Spinal cord (tissue), 10 donors: ENCODE data around the gene SPDYE4. TPM values are rescaled to one million over a fixed set of nuclear protein-coding genes. Genes with fewer than 3 reads are reported as not detected.
"Not testable (repeated sequence)": the region's sequence is repeated elsewhere in the genome, so short reads cannot be mapped to it uniquely, and the experiment has no call there.

Experiments
- DNase-seq, 6 donors: peaks; one replicate each; pipeline versions ENCODE4 v3.0.0 to v3.0.0-alpha.2; 2013 to 2015; ENCODE audit warnings: low spot score in 6 of 6, low read depth in 4 of 6
- H3K27ac ChIP-seq: one replicate; pipeline ENCODE4 v1.5.1; 2013; ENCODE audit warnings: low read depth, low read length, control low read depth
- H3K27me3 ChIP-seq: one replicate; pipeline ENCODE4 v1.6.1; 2013; ENCODE audit warnings: low read length; ENCODE audit not compliant: control insufficient read depth, insufficient read depth
- H3K36me3 ChIP-seq: one replicate; pipeline ENCODE4 v1.6.1; 2013; ENCODE audit warnings: low read length; ENCODE audit not compliant: control insufficient read depth, insufficient read depth
- H3K4me1 ChIP-seq: one replicate; pipeline ENCODE4 v1.6.1; 2013; ENCODE audit warnings: low read length; ENCODE audit not compliant: control insufficient read depth, insufficient read depth
- H3K4me3 ChIP-seq: one replicate; pipeline ENCODE4 v1.5.1; 2013; ENCODE audit warnings: low read depth, low read length, control low read depth
- H3K9me3 ChIP-seq: one replicate; pipeline ENCODE4 v1.6.1; 2013; ENCODE audit warnings: low read length; ENCODE audit not compliant: control insufficient read depth, insufficient read depth
- WGBS: methylation state at CpG from one replicate; pipeline ENCODE4 v1.1.5; 2013; ENCODE audit warnings: missing lambda C conversion rate; ENCODE audit not compliant: insufficient coverage; 5-methylcytosine and 5-hydroxymethylcytosine counted together
- long read RNA-seq, 4 donors: transcript quantifications; one replicate each; lab custom pipeline, GENCODE V29; 2026
- polyA plus RNA-seq, 2 donors: library from polyadenylated mRNA; unstranded; fragments of 120-200 nt; gene quantifications; one replicate each; pipeline ENCODE4 v1.2.1, GENCODE V29; 2013; ENCODE audit not compliant: insufficient read length in 2 of 2
- total RNA-seq, 2 donors: library from RNA; depleted of rRNA in 1 of 2; stranded (reverse); fragments of 120-200 nt in 1 of 2; fragments of >200 nt in 1 of 2; gene quantifications; one replicate each; pipeline versions ENCODE4 v1.2.3 to v1.2.4, GENCODE V29; 2013 to 2014
- donor health status: healthy.

The SPDYE4 gene, protein sequence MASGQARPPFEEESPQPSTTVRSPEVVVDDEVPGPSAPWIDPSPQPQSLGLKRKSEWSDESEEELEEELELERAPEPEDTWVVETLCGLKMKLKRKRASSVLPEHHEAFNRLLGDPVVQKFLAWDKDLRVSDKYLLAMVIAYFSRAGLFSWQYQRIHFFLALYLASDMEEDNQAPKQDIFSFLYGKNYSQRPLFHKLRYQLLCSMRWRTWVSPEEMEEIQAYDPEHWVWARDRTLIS
- total RNA-seq (not detected), polyA plus RNA-seq (under 1 TPM in 1 of 2 donors, not detected in 1; 0.98 TPM)
- long read RNA-seq, donor 1 = 0 reads
- long read RNA-seq, donor 2 = 0 reads
- long read RNA-seq, donor 3 = 0 reads
- long read RNA-seq, donor 4 = 0 reads

DNA sequence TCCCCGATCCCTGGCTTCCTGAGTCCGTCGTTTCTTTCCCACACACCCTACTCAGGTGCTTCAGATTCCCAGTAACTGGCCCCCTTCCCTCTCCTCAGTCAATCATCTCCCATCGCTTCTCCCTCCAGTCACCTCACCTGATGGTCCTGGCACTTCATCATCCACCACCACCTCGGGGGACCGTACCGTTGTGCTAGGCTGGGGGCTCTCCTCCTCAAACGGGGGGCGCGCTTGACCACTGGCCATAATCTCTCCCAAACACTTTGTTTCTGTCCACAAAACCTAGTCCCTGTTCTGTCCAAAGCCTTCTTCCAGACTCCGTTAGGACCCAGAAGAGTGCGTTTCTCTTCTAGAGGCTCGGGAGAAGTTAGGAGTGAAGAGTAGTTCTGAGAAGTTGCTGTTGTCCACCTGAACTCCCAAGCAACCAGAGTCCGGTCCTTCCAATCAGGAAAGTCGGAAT is at the start of gene SPDYE4:
Gene SPDYE4, minus strand, starts transcription at position 410 of the 460 bp plus-strand sequence. Its CDS starts 164 bp downstream, at position 246.
- WGBS = 96% methylated on average over 12 of the region's 15 CpGs

DNA sequence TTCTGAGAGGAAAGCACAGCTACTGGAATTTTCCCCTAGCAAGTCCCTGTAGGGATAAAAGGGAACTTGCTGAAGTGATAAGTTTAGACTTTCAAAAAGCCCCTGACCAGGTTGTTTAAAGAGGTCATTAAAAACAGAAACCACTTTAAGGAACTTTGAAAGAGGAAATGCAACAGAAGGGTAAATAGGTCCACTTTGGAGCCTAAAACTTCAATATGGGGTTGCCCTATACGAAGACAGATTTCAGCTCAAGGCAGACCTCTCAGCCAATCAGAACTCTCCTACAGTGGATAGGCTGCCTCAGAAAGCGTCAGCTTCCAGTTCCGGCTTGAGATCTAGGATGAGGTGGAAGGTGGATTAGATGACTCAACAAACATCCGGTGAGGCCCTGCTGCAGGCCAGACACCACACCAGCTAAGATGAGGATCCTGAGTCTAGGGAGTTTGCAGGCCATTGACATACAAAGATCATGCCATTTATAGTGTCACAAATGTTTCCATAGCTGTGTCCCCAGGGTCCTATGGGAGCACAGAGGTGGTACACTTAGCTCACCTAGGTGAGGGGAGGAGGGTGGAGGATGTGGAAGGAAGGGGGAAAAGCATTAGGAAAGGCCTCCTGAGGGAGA is 48.7 kb upstream of the SPDYE4 start:
- H3K27me3 ChIP-seq = no peaks in the 10 kb centered on the region
- H3K36me3 ChIP-seq = no peaks in the 10 kb centered on the region
- no peaks in the 10 kb centered on the region for H3K4me1 ChIP-seq
- no peak for DNase-seq
- no CpG with 5 or more reads among the region's 4 CpGs for WGBS
- no peak overlapping the region for H3K27ac ChIP-seq
- H3K4me3 ChIP-seq = no peak overlapping the region
- H3K9me3 ChIP-seq = no peaks in the 10 kb centered on the region

More for the DNA sequence above, at the start of gene SPDYE4:
- Histone ChIP-seq H3K4me3 (no peak within 1 kb of the TSS), H3K36me3 (no peaks in the 10 kb centered on the region), H3K4me1 (no peaks in the 10 kb centered on the region), H3K27ac (no peak within 1 kb of the TSS), H3K9me3 (no peaks in the 10 kb centered on the region), H3K27me3 (peaks cover 3% of the 10 kb centered on the region)
- no peak for DNase-seq

DNA sequence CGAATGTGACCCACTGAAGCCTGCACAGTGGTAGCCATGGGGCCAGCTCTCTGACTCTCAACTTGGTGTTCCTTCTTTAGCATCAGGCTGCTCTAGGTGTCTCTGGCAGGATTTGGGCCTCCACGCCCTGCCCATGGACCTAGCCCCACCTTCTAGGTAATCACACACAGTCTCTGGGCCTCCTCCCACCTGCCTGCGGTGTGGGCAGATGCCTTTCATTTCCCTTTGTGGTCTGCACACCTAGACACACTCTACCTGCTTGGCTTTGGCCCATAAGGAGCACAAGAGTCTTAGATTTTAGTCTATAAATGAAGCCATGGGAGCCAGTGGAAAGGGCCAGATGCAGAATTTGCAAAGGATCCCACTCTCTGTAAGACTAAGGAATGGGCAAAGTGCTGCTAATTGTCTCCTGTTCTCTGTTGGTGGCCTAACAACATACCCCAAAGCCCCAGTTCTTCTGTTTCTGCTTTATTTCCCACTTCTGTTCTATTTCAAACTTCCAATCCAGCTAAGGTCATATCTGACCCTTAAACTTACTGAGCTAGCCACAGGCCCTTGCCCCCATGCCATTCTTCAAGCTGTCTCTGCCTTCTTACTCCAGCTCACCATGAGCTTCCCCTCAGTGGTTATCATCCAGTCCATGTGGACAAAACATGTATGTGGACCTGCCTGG is 48.0 kb upstream of the SPDYE4 start:
- Histone ChIP-seq H3K9me3 (no peaks in the 10 kb centered on the region), H3K4me1 (no peaks in the 10 kb centered on the region), H3K27ac (no peak overlapping the region), H3K36me3 (no peaks in the 10 kb centered on the region), H3K4me3 (no peak overlapping the region), H3K27me3 (no peaks in the 10 kb centered on the region)
- 81% methylated on average over 3 of the region's 3 CpGs for WGBS
- no peak for DNase-seq

- H3K27ac ChIP-seq, H3K4me3 ChIP-seq, H3K4me1 ChIP-seq, H3K27me3 ChIP-seq, H3K9me3 ChIP-seq, H3K36me3 ChIP-seq, DNase-seq: not testable (repeated sequence)
- WGBS = 100% methylated on average over 3 of the region's 10 CpGs
Observed at GRCh38 chr17:8805396-8805795, 47.0 kb upstream of the SPDYE4 start.

DNA sequence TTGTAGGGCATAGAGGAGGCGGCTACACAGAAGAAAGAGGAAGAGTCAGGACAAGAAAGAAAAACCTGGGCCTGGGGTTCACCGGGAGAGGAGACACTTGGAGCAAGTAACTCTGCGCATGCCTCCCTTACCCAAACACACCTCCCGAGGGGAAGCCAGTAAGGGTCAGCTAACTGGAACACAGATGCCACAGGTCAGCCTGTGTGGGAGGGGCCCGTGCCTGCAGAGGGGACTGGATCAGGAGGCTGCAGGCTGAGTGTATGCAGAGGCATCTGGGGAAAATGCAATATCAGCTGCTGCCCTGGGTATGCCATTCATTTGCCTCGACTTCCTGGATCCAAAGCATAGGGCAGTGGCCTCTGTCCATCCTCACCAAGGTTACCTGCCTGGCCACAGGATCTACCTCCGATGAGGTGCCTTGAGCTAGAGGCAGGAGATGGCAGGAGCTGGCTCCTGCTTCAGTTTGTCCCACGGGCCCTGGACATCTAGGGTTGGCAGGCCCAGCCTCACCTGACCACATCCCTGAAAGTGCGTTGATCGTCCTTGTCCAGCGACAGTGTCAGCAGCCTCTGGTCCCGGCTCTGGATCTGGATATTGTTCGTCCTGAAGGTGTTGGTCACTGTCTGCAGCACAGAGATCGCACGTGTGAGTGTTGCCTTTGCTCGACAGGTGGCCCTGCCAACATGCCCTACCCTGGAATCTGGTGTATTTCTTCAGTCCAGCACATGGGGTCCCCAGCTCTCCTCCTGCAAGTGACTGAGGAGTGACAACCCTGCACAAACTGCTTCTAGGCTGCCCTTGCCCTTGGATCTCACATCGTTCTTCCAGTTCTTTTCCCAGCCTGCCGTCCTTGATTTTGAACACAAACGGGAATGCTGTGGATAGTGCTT is 45.4 kb upstream of the SPDYE4 start:
- H3K27me3 ChIP-seq = peaks cover 11% of the 10 kb centered on the region
- no peaks in the 10 kb centered on the region for H3K4me1 ChIP-seq
- no peak overlapping the region for H3K4me3 ChIP-seq
- no peak for DNase-seq
- WGBS = 76% methylated on average over 15 of the region's 19 CpGs
- H3K36me3 ChIP-seq = no peaks in the 10 kb centered on the region
- no peak overlapping the region for H3K27ac ChIP-seq
- H3K9me3 ChIP-seq = no peaks in the 10 kb centered on the region

GRCh38 chr17:8801135-8801840 is 42.9 kb upstream of the SPDYE4 start:
- no peak for DNase-seq
- H3K9me3 ChIP-seq = no peaks in the 10 kb centered on the region
- H3K27ac ChIP-seq = no peak overlapping the region
- no peaks in the 10 kb centered on the region for H3K36me3 ChIP-seq
- H3K4me3 ChIP-seq = no peak overlapping the region
- H3K27me3 ChIP-seq = peaks cover 23% of the 10 kb centered on the region
- no peaks in the 10 kb centered on the region for H3K4me1 ChIP-seq
- 75% methylated on average over 4 of the region's 6 CpGs for WGBS

DNA sequence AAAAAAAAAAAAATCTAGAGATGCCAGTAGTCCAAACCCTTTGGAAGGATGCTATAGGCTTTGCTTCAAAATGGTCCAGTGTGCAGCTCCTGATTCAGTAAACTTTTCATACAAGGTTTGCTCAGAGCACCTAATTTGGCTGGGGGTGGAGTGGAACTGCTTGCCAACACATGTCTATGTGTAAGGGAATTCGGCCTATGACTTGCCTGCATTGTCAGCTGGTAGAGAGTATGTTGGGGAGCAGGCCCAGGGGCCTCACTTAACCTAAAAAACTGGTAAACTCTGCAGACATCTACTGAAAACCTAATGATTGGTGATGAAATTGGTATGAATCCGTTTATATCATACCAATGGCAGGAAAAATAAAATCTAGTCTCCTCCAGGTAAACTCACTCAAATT is 42.3 kb upstream of the SPDYE4 start:
- DNase-seq = no peak
- Histone ChIP-seq H3K36me3 (no peaks in the 10 kb centered on the region), H3K9me3 (no peaks in the 10 kb centered on the region), H3K27ac (no peak overlapping the region), H3K27me3 (peaks cover 23% of the 10 kb centered on the region), H3K4me1 (no peaks in the 10 kb centered on the region), H3K4me3 (no peak overlapping the region)
- 29% methylated on average over 1 of the region's 2 CpGs for WGBS

DNA sequence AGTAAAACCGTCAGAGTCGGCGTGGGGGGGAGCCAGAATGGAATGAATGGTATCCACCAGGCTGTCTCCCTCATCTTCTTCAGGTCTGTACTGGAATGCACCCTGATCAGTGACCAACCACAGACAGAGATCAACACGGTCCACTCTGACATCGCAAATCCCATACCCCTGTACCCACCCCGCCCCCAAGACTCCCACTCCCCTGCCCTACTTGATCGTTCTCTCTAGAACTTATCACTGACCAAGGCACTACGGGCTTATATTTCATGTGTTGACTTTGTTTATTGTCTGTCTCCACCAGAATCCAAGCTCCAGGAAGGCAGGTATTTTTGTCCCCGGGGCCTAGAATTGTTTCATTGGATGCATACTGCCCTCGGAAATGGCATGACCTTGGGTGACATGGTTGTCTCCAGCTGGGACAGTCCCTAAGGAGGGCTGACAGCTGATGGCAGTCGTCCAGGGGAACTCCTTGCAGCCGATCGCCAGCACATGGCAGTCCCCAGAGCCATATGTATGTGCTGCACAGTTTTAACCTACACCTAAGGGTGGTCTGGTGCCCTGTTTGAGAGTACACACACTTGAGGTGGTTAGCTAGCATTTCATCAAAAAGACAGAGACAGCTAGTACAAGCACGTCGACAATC is 41.3 kb upstream of the SPDYE4 start:
- no peaks in the 10 kb centered on the region for H3K9me3 ChIP-seq
- 42% methylated on average over 8 of the region's 15 CpGs for WGBS
- H3K4me1 ChIP-seq = no peaks in the 10 kb centered on the region
- H3K27ac ChIP-seq = no peak overlapping the region
- H3K27me3 ChIP-seq = peaks cover 23% of the 10 kb centered on the region
- DNase-seq = no peak
- no peaks in the 10 kb centered on the region for H3K36me3 ChIP-seq
- H3K4me3 ChIP-seq = no peak overlapping the region
